H7 (cell line): ENCODE results near the gene ICAM2. TPM values are rescaled to one million over a fixed set of nuclear protein-coding genes. Genes with fewer than 3 reads are reported as not detected.
A peak's percentile ranks its signal among the peaks of the same experiment; 100 is the strongest.

Experiments used
- DNase-seq: peaks from one replicate; pipeline ENCODE4 v3.0.0; 2012
- H3K27me3 ChIP-seq: 2 replicates; pipeline ENCODE4 v1.6.0; 2011; ENCODE audit warnings: mild to moderate bottlenecking, low read length; ENCODE audit not compliant: control insufficient read depth, insufficient read depth
- H3K36me3 ChIP-seq: replicated peaks from 2 replicates; pipeline ENCODE4 v1.5.1; 2011; ENCODE audit warnings: low read length; ENCODE audit not compliant: control insufficient read depth, insufficient read depth
- H3K4me3 ChIP-seq: 2 replicates; pipeline ENCODE4 v1.5.1; 2011; ENCODE audit warnings: low read depth, mild to moderate bottlenecking, control low read depth, low read length, moderate library complexity; ENCODE audit not compliant: insufficient read depth
- total RNA-seq: library from RNA; depleted of rRNA; stranded (reverse); fragments of >200 nt; shearing (Covaris generic); gene quantifications from 2 replicates; pipeline ENCODE4 v1.2.3, GENCODE V29; 2014

Gene ICAM2
- total RNA-seq, 1 experiment from 2014 or later = 0.59 TPM

DNA sequence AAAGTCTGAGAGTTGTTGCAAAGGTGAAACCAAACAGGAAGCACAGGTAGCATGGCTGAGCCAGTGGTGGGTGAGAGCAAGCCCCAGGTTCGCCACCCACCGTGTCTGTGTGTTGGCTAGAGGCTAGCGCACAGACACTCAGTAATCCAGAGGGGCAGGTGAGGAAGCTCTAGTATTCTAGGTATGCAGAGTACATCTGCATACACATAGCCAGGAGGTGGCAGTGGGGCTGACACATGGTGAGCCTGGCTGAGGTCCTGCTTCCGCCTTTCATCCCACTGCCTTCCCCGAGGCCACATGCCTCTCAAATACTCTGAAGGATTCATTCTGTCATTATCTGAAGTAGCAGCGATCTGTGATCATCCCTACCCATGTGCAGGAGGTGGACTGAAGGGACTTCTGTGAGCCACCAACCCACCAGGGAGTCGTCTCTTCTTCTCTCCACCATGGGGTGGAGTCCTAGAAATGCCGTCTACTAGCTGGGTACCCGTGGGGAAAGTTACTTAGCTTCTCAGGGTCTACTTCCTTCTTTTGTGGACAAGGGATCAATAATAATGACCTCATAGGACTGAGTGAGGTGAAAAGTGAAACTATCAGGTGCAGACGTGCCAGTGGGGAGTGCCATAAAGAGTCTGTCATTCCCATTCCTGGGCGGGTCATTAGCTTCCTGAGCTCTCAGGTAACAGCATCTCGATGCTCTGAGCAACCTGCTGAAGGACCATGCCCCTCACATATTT lies 36.0 kb upstream of the ICAM2 start:
- Histone ChIP-seq H3K4me3 (no peak overlapping the region), H3K36me3 (no peaks in the 10 kb centered on the region; the same call in 1 of the 2 replicates), H3K27me3 (no peaks in the 10 kb centered on the region)
- peak; percentile 88 for DNase-seq

DNA sequence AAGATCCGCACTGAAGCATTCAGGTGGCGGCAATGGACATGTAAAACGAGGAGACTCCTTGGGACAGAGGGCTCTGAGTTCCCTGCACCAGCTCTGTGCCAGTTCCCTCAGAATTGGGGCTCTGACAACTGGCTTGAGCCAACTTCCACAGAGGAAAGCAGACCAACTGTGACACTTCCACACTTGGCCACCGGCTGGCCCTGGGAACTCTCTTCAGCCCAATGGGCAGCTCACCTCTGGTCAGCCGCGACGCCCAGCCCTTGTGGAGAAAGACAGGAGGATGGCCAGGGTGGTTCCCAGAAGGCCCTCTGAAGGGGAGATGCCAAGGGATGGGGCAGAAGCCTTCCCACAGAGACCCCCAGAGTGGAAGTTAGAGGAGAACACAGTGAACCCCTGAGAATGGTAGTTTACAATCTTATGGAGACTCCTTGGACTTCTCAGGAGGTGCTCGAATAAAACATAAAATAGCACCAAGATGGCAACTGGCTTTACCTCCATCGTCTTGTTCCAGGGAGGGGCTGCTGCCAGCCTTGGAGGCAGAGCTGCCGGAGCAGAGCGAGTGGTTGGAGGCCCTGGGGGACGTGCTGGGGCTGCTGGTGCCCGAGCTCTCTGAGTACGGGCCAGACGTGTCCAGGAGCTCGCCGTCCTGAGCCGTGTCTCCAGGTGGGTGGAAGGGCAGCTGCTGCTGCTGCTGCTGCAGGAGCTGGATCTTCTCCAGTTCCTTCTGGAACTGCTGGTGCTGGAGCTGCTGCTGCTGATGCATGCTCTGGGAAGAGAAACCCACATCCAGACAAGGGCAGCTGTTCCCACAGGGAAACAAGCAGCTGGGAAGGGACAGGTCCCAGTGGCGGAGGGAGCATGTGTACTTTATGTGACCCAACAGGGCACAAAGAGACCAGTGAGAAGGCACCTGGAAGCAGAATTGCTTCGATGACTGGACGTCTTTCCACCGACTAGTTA lies 35.0 kb upstream of the ICAM2 start:
- Histone ChIP-seq H3K4me3 (no peak overlapping the region), H3K27me3 (no peaks in the 10 kb centered on the region), H3K36me3 (no peaks in the 10 kb centered on the region; the same call in 1 of the 2 replicates)
- no peak for DNase-seq

DNA sequence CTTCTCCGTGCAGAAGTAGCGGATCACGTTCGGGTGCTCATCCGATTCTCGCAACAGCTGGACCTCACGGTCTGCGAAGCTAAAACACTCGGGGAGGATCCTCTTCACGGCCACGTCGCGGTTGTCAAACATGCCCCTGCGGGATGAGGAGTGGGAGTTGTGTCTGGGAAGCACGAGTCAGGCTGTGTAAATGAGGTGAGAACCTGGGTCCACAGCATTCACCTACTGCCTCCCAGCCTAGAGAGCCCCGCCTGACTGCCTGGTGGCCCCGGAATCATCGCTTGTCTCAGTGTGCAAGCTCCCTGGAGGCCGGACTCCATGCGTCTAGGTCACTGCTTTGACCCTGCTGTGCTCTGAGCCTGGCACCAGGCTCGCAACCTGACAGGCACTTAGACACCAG lies 33.9 kb upstream of the ICAM2 start:
- H3K36me3 ChIP-seq = no peaks in the 10 kb centered on the region; the same call in 1 of the 2 replicates
- no peaks in the 10 kb centered on the region for H3K27me3 ChIP-seq
- H3K4me3 ChIP-seq = no peak overlapping the region
- DNase-seq = no peak

DNA sequence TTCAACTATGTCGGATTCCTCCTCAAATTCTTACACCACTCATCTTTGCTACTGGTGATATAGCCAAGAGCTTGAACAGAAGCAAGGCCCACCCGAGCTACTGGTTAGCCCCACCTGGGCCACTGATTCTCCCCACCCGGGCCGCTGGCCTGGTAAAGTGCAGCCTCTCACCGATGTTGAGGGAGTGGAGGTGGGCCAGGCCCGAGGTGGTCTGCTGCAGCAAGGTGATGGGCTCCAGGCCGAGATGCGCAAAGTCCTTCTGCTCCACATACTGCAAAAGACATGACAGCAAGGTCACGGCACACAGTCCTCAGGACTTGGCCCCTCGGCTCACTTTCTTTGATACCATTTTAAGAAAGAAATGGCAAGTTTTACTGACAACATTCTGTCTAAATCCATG lies 32.7 kb upstream of the ICAM2 start:
- Histone ChIP-seq H3K4me3 (no peak overlapping the region), H3K36me3 (no peaks in the 10 kb centered on the region; the same call in 1 of the 2 replicates), H3K27me3 (no peaks in the 10 kb centered on the region)
- DNase-seq = no peak

GRCh38 chr17:64051153-64051552 lies 30.7 kb upstream of the ICAM2 start:
- Histone ChIP-seq H3K27me3 (no peaks in the 10 kb centered on the region), H3K36me3 (no peaks in the 10 kb centered on the region; the same call in 1 of the 2 replicates), H3K4me3 (no peak overlapping the region)
- DNase-seq = no peak

- DNase-seq = no peak
Observed at GRCh38 chr17:64048805-64049204, 28.4 kb upstream of the ICAM2 start.

GRCh38 chr17:64045176-64045575 lies 24.7 kb upstream of the ICAM2 start:
- no peaks in the 10 kb centered on the region; the same call in 1 of the 2 replicates for H3K36me3 ChIP-seq

More at GRCh38 chr17:64048805-64049204, 28.4 kb upstream of the ICAM2 start:
- H3K36me3 ChIP-seq = no peaks in the 10 kb centered on the region; the same call in 1 of the 2 replicates
- H3K4me3 ChIP-seq = no peak overlapping the region
- no peaks in the 10 kb centered on the region for H3K27me3 ChIP-seq

DNA sequence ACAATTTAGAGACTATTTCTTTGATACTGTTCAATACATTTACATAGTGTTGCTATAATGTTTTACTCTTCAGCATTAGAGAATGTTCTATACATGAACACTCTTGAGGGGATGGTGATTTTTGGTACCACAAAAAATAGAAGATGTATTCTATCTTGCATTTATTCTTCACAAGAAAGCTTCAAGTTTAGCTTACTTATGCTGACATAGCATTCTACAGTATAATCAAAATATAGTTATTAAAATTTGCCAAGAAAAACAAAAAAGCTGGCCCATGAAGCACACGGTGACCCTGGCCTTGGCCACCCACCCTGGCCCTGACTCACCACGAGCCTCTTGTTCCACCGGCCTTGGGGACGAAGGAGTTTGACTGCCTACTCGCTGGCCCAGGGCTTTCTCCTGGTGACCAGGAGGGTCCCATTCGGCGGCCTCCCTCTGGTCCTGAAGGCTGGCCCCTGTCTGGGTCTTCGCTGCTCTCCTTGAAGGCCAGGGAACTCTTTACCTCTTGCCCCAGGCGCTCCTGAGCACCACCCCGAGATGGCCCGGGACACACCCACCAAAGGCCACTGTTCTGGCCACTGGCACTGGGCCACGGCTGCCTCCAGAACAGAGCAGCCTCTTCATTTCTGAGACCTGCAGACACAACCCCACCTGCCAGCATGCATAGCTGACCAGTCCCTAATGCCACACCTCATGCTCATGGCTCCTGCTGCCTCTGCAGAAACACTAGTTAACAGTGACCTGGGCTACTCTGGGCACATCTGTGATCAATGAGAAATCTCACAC lies 22.5 kb upstream of the ICAM2 start:
- Histone ChIP-seq H3K36me3 (no peaks in the 10 kb centered on the region; the same call in 1 of the 2 replicates), H3K27me3 (no peaks in the 10 kb centered on the region), H3K4me3 (no peak overlapping the region)
- DNase-seq = no peak

More at GRCh38 chr17:64045176-64045575, 24.7 kb upstream of the ICAM2 start:
- Histone ChIP-seq H3K27me3 (no peaks in the 10 kb centered on the region), H3K4me3 (no peak overlapping the region)
- no peak for DNase-seq

GRCh38 chr17:64041912-64042311 lies 21.5 kb upstream of the ICAM2 start:
- Histone ChIP-seq H3K4me3 (no peak overlapping the region), H3K27me3 (no peaks in the 10 kb centered on the region), H3K36me3 (no peaks in the 10 kb centered on the region; the same call in 1 of the 2 replicates)
- DNase-seq = no peak

DNA sequence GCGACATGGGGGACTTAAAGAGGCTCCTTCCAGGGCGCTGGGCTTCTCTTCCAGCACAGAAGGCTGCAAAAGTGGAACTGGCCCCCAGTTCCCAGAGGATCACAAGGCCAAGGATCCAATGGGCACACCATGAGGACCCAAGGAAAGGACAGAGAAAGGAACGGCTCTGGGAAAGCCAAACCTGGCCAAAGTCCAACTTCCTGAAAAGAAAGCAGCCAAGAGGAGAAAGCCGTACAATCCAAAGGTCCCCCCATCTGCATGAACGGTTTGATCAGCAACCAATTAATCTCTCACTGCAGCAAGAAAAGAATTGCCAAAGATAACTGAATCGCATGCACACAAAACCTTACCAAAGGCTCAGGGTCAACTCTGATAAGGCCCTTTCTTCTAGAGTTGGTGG lies 19.8 kb upstream of the ICAM2 start:
- no peaks in the 10 kb centered on the region for H3K27me3 ChIP-seq
- no peak for DNase-seq
- no peaks in the 10 kb centered on the region; the same call in 1 of the 2 replicates for H3K36me3 ChIP-seq
- H3K4me3 ChIP-seq = no peak overlapping the region

DNA sequence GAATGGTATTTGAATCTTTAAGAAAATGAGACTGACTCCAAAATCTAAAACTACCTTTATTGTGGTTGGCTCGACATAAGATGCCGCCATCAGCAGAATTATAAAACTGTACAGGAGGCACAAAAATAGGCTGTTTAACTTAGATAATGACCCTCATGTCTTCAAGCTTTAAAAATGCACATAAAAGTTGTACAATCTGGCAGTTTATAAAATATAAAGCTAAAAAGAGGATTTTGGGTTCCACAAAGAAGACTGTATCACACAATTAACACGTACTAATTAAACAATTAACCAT lies 18.6 kb upstream of the ICAM2 start:
- Histone ChIP-seq H3K4me3 (no peak overlapping the region), H3K27me3 (no peaks in the 10 kb centered on the region), H3K36me3 (no peaks in the 10 kb centered on the region; the same call in 1 of the 2 replicates)
- DNase-seq = no peak

- Histone ChIP-seq H3K27me3 (no peaks in the 10 kb centered on the region), H3K36me3 (no peaks in the 10 kb centered on the region), H3K4me3 (no peak overlapping the region)
- DNase-seq = peak; percentile 26
Observed at GRCh38 chr17:64038331-64039105, 18.1 kb upstream of the ICAM2 start.

DNA sequence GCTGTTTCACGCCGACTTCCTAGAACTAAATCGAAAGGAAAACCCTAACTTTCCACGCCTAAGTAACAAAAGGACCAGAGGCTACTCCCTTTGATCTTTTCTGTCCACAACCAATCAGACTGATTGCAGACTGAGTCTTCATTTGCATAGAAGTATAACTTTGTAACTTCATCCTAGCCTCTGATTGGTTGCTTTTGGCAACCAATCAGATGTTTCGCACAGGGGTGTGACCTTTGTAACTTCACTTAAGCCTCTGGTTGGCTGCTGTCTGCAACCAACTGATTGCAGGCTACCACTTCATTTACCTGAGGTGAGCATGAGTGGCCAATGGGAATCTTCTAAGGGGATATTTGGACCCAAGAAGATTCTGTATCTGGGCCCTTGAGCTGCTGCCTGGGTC lies 17.4 kb upstream of the ICAM2 start:
- Histone ChIP-seq H3K4me3 (no peak overlapping the region), H3K27me3 (no peaks in the 10 kb centered on the region), H3K36me3 (no peaks in the 10 kb centered on the region)
- DNase-seq = peak; percentile 7

DNA sequence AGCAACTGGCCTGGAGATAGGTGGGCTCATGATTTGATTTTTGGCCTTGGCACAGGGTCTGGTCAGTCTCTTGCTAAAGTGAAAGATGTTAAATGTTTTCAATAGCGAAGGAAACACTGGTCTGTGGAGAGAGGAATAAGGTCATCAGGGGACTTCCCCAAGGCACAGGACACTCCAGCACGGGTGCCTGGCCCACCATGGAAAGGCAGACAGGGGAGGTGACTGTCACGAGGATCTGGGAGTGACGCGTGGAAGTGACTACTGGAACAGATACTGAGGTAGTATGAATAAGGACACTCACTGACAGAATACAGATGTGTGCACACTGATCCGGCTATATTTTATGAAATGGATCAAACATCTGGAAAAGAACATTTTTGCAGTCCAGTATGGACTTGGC lies 16.7 kb upstream of the ICAM2 start:
- peak; percentile 6 for DNase-seq
- Histone ChIP-seq H3K27me3 (no peaks in the 10 kb centered on the region), H3K4me3 (no peak overlapping the region), H3K36me3 (no peaks in the 10 kb centered on the region)
